ENCODE measurements around the gene ATP12A.

- no peak for TF ChIP-seq POLR2AphosphoS5 (IDR thresholded peaks at IDR 0.05; ENCODE audit: low read depth, low read length)
- TF ChIP-seq TAF1 (IDR thresholded peaks at IDR 0.05; ENCODE audit: borderline replicate concordance, insufficient read depth, low read length), result no peak
- no peak for TF ChIP-seq REST (IDR thresholded peaks at IDR 0.05; ENCODE audit: insufficient read depth in 1 of 2, low read depth in 2 of 2, low read length in 2 of 2)
- no peak for TF ChIP-seq FOXP2 (optimal IDR thresholded peaks at IDR 0.05; ENCODE audit: borderline replicate concordance, extremely low read depth, extremely low read length, insufficient read depth)
- no peak for TF ChIP-seq SIN3A (IDR thresholded peaks at IDR 0.05; ENCODE audit: borderline replicate concordance, insufficient read depth, low read length)
Measured at GRCh38 chr13:24675806-24676570, 4.2 kb upstream of the ATP12A start.

Data from PFSK-1 (cell line).